GM12801 (cell line): Measurements from ENCODE around the gene HOXC13.

Experiments used
- TF ChIP-seq, protein P1 (sequence below): IDR thresholded peaks from one replicate; pipeline ENCODE4 v1.5.1; 2011; ENCODE audit warnings: control low read depth; ENCODE audit not compliant: insufficient read length; ENCODE audit errors: extremely low read depth

Gene HOXC13

DNA sequence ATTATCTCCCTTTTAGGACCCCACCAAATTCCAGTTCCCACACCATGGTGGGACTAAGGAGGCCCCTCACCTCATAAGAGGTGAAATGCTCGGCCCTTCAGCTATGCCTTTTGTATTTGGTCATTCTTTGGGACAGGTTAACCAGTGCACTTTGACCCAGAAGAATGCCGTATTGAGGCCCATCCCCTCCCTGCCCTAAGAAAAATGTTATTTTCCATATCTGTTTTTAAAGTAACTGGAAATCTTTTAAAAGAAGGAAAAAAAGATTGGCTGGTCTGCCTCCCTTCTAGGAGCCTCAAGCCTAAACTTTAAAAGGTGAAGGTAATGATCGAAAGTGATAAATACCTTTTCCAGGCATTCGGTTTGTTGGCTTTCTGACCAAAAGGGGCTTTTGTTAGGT, 5.7 kb upstream of the HOXC13 start:
- TF ChIP-seq, protein P1, sequence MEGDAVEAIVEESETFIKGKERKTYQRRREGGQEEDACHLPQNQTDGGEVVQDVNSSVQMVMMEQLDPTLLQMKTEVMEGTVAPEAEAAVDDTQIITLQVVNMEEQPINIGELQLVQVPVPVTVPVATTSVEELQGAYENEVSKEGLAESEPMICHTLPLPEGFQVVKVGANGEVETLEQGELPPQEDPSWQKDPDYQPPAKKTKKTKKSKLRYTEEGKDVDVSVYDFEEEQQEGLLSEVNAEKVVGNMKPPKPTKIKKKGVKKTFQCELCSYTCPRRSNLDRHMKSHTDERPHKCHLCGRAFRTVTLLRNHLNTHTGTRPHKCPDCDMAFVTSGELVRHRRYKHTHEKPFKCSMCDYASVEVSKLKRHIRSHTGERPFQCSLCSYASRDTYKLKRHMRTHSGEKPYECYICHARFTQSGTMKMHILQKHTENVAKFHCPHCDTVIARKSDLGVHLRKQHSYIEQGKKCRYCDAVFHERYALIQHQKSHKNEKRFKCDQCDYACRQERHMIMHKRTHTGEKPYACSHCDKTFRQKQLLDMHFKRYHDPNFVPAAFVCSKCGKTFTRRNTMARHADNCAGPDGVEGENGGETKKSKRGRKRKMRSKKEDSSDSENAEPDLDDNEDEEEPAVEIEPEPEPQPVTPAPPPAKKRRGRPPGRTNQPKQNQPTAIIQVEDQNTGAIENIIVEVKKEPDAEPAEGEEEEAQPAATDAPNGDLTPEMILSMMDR, result no peak

DNA sequence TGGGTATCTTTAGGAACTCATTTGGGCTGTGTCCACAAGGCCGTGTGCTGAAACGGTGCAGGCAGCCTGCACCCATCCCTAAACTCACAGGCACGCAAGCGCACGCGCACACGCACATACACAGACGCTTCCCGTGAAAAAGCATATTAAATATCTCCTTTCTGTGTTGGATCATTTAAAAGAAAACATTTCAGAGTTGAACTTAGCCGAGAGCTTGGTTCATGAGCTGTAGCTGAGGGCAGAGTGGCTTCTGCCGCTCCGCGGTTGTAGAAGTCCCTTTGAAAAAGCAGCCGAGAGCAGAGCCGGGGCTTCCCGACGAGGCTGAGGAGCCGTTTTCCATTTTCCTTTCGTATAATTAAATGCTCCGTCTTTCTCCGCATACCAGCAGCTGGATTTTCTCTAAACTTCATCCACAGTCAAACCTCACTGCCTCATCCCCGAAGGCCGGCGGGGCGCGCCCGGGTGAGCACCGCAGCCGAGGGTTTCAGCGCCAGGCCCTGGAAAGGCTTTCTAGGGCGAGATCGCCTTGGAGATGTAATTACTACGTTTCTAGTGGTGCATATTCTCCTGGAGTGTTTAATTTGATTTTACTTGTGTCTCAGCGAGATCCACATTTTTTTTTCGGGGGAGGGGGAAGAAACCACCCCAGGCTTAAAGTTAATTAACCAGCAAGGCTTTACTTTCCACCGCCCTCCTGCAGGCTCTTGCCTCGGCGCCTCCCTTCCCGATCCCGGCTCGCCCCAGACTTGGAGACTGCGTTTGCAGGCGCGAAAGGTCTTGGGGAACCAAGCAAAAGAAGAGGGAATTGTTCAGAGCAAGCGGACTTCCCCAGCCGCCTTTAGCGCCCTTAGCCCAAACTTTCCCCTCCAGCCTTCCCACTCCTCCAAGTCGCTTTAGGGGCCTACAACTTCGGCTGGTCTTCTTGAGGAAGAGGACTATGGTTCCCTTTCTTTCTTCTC, 3.0 kb upstream of the HOXC13 start:
- TF ChIP-seq, protein P1, result no peak

DNA sequence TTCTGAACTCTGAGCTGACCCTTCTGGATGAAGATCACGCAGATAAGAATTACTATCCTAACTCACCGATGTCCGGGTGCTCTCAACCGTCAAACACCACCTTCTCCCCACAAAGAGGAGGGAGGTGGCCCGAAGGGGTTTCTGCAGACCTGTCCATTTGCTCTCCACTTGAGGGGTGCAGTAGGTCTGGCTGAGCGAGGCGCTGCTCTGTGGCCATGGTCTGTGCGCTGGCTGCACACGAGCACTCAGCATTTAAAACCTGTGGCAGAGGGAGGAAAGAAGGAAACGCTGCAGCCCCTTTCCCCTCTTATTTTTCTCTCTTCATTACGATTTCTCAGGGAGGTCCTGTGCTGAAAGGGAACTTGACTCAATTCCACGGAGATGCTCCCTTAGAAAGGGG, 1.5 kb upstream of the HOXC13 start:
- TF ChIP-seq, protein P1, result no peak

DNA sequence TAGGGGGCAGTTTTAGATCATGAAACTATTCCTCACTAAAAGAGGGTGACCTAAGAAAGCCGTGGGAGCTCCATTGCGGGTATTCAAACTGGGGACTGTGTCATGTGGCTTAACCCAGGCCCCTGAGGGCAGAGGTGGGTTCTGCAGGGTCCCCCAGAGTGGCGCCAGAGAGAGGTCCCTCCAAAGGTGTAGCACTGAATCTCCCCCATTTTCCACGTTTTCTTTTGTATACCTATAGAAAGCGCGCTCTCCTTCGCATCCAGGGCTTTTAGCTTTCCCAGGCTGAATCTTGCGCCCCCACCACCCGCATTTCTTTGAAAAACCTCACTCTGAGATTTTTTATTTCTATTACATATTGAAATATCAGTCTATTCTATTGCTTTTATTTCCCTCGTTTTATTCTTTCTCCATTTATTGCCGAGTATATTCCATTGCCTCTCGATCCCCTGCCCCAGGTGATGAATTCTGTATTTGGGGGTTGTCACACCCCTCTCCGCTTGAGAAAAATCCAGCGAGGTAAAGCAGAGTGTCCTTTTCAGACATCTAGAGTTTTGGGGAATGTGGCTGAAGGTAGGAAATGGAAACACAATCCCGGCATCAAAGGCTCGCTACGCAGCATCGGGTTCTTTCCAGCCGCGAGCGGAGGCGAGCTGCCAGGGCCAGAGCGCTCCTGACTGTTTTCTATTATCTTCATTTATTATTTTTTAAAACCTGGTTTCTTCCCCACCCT, 870 bp upstream of the HOXC13 start:
- TF ChIP-seq, protein P1, result no peak

DNA sequence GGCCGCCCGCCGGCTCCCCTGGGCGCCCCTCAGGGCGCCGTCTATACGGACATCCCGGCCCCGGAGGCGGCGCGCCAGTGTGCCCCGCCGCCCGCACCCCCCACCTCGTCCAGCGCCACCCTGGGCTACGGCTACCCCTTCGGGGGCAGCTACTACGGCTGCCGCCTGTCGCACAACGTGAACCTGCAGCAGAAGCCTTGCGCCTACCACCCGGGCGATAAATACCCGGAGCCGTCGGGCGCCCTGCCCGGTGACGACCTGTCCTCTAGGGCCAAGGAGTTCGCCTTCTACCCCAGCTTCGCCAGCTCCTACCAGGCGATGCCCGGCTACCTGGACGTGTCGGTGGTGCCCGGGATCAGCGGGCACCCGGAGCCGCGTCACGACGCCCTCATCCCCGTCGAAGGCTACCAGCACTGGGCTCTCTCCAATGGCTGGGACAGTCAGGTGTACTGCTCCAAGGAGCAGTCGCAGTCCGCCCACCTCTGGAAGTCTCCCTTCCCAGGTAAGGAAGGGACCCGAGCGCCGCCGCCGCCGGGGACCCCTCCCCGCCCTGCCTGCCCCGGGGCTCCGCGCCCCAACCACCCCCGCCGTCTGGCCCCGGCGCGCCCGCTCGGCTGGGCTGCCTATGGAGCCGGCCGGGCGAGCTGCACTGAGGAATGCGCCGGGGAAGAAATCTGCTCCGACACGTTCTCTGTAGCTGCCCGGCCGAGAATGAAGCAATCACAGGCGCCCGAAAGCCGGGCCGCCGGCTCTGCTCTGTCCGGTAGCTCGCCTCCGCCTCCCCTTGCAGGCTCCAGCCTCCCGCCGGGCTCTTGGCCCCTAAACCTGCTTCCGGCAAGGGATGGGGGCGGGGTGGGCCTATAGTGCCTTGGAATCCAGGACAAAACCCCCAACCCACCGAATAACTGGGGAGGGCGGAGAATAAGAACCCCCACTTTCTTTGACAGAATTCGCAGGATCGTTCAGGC, 794 bp downstream of the HOXC13 start:
- TF ChIP-seq, protein P1, result no peak

DNA sequence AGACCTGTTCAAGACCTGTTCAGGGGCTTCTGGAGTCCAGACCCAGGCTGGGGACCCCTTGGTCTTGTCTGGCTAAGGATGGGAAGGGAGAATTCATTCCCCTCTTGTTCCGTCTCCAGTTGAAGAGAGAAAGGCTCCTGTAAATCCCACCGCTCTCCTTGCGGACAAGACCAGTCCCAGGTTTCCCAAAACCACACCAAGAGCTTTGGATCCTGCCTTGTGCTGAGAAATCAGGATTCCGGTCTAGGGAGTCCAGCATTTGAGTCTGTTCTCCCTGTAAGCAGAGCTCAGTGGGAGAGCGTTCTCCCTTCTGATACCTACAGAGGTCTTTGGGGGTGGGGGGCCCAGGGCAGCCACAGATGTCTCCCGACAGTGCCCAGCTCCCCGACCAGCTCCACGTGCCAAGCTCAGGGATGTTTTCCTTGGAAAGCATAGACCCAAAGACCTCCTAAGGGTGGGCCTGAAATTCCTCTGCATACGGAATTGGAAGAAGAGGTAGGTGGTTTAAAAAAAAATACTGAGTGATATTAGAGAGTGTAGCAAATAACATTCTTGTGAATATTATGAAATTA, 1.9 kb downstream of the HOXC13 start:
- TF ChIP-seq, protein P1, result no peak
